Neural cell (in vitro differentiated cells): ENCODE data around the gene PXDN. TPM values are rescaled to one million over a fixed set of nuclear protein-coding genes. Genes with fewer than 3 reads are reported as not detected.

Experiments used
- H2AFZ ChIP-seq: fragments of 200-600, 300-800 bp; sonication (generic), shearing (Covaris generic); 2 replicates; pipeline ENCODE4 v1.6.0; 2014; ENCODE audit warnings: low read depth, mild to moderate bottlenecking, antibody characterized with exemption, low read length, moderate library complexity
- H3F3A ChIP-seq: fragments of 200-600 bp; shearing (Covaris generic); 2 replicates; pipeline ENCODE4 v1.6.1; 2016; ENCODE audit warnings: mild to moderate bottlenecking, moderate library complexity, mixed read lengths, antibody characterized with exemption, low read length; ENCODE audit not compliant: insufficient read depth, poor library complexity, severe bottlenecking
- H3K27ac ChIP-seq: fragments of 200-600, 300-800 bp; sonication (generic), shearing (Covaris generic); 2 replicates; pipeline ENCODE4 v1.5.1; 2014; ENCODE audit warnings: mild to moderate bottlenecking, low read length, moderate library complexity
- H3K27me3 ChIP-seq: fragments of 300-800, 200-600 bp; sonication (generic), shearing (Covaris generic); 2 replicates; pipeline ENCODE4 v1.6.0; 2014; ENCODE audit warnings: mild to moderate bottlenecking, low read depth, low read length, moderate library complexity; ENCODE audit not compliant: insufficient read depth
- H3K36me3 ChIP-seq: fragments of 300-800, 200-600 bp; sonication (generic), shearing (Covaris generic); 2 replicates; pipeline ENCODE4 v1.5.1; 2014; ENCODE audit warnings: mild to moderate bottlenecking, antibody characterized with exemption, low read length, moderate library complexity; ENCODE audit not compliant: insufficient read depth
- H3K4me2 ChIP-seq: fragments of 300-800, 200-600 bp; sonication (generic), shearing (Covaris generic); 2 replicates; pipeline ENCODE4 v1.6.0; 2014; ENCODE audit warnings: mild to moderate bottlenecking, low read length
- H3K4me3 ChIP-seq: fragments of 300-800, 200-600 bp; sonication (generic), shearing (Covaris generic); 2 replicates; pipeline ENCODE4 v1.5.1; 2014; ENCODE audit warnings: mild to moderate bottlenecking, low read length, moderate library complexity
- H3K79me2 ChIP-seq: fragments of 200-600 bp; shearing (Covaris generic); replicated peaks from 2 replicates; pipeline ENCODE4 v1.6.0; 2014; ENCODE audit warnings: mild to moderate bottlenecking, low read length, moderate library complexity; ENCODE audit not compliant: insufficient read depth
- H3K9ac ChIP-seq: fragments of 300-800, 200-600 bp; sonication (generic), shearing (Covaris generic); 2 replicates; pipeline ENCODE4 v1.6.1; 2016; ENCODE audit warnings: mild to moderate bottlenecking, low read length, mixed read lengths
- H3K9me2 ChIP-seq: fragments of 200-600 bp; shearing (Covaris generic); 2 replicates; pipeline ENCODE4 v1.6.1; 2016; ENCODE audit warnings: mild to moderate bottlenecking, low read length, mixed read lengths; ENCODE audit not compliant: insufficient read depth
- H3K9me3 ChIP-seq: fragments of 200-600, 300-800 bp; sonication (generic), shearing (Covaris generic); 2 replicates; pipeline ENCODE4 v1.6.1; 2016; ENCODE audit warnings: mild to moderate bottlenecking, mixed run types, low read length, moderate library complexity, mixed read lengths
- H4K20me1 ChIP-seq: fragments of 200-600 bp; shearing (Covaris generic); 2 replicates; pipeline ENCODE4 v1.6.1; 2016; ENCODE audit warnings: mild to moderate bottlenecking, mixed run types; ENCODE audit not compliant: insufficient read depth
- CTCF ChIP-seq: fragments of 450-650 bp; IDR thresholded peaks from 2 replicates; pipeline ENCODE4 v1.5.1; 2014; ENCODE audit warnings: antibody characterized with exemption, mild to moderate bottlenecking, moderate library complexity; ENCODE audit not compliant: poor library complexity, severe bottlenecking
- EP300 ChIP-seq: fragments of 450-650 bp; conservative IDR thresholded peaks from 2 replicates; pipeline ENCODE4 v1.6.1; 2014; ENCODE audit warnings: antibody characterized with exemption, mild to moderate bottlenecking, moderate library complexity; ENCODE audit not compliant: poor library complexity, severe bottlenecking
- EZH2 ChIP-seq: fragments of 200-600, 300-800 bp; shearing (Covaris generic), sonication (generic); IDR thresholded peaks from 2 replicates; pipeline ENCODE4 v1.6.1; 2014; ENCODE audit warnings: antibody characterized with exemption, low read length, borderline replicate concordance, mild to moderate bottlenecking; ENCODE audit not compliant: insufficient read depth, poor library complexity, severe bottlenecking
- MXI1 ChIP-seq: fragments of 450-650 bp; conservative IDR thresholded peaks from 2 replicates; pipeline ENCODE4 v1.6.1; 2014; ENCODE audit warnings: antibody characterized with exemption, mild to moderate bottlenecking; ENCODE audit not compliant: poor library complexity, severe bottlenecking
- POLR2AphosphoS5 ChIP-seq: IDR thresholded peaks from 2 replicates; pipeline ENCODE4 v1.6.1; 2012
- RAD21 ChIP-seq: fragments of 450-650 bp; conservative IDR thresholded peaks from 2 replicates; pipeline ENCODE4 v1.6.1; 2014; ENCODE audit warnings: antibody characterized with exemption, mild to moderate bottlenecking, moderate library complexity
- SMC3 ChIP-seq: fragments of 450-650 bp; conservative IDR thresholded peaks from 2 replicates; pipeline ENCODE4 v1.6.1; 2014; ENCODE audit warnings: antibody characterized with exemption, mild to moderate bottlenecking, moderate library complexity; ENCODE audit not compliant: poor library complexity
- TAF1 ChIP-seq: IDR thresholded peaks from 2 replicates; pipeline ENCODE4 v1.6.1; 2012; ENCODE audit warnings: low read depth
- polyA plus RNA-seq: library from polyadenylated mRNA; depleted of rRNA; stranded (reverse); fragments of >200 nt; gene quantifications from 2 replicates; pipeline ENCODE4 v1.2.3, GENCODE V29; 2014
- TF ChIP-seq, protein P1 (sequence below): IDR thresholded peaks from 2 replicates; pipeline ENCODE4 v1.6.1; 2012; ENCODE audit warnings: borderline replicate concordance

Gene PXDN
- polyA plus RNA-seq, 1 donor from 2014 or later: 181 TPM

- Histone ChIP-seq H3K4me3 (no peak overlapping the region), H3K27ac (no peak overlapping the region), H3K79me2 (peaks cover 2% of the 10 kb centered on the region), H3F3A (no peaks in the 10 kb centered on the region), H3K36me3 (no peaks in the 10 kb centered on the region), H3K9me2 (no peaks in the 10 kb centered on the region), H2AFZ (no peak overlapping the region), H3K4me2 (no peak overlapping the region), H4K20me1 (no peaks in the 10 kb centered on the region), H3K9ac (no peak overlapping the region), H3K9me3 (no peaks in the 10 kb centered on the region), H3K27me3 (no peaks in the 10 kb centered on the region)
- TF ChIP-seq POLR2AphosphoS5 (no peak), MXI1 (no peak), RAD21 (no peak), CTCF (no peak)
Measured at GRCh38 chr2:1704631-1705556, 39.4 kb downstream of the PXDN start.

GRCh38 chr2:1702186-1702565 lies 42.1 kb downstream of the PXDN start:
- peaks cover 7% of the 10 kb centered on the region for H3K79me2 ChIP-seq
- H3K4me2 ChIP-seq: no peak overlapping the region
- H3K36me3 ChIP-seq: no peaks in the 10 kb centered on the region
- H3K4me3 ChIP-seq: no peak overlapping the region
- H3K9me3 ChIP-seq: no peaks in the 10 kb centered on the region
- H3K9me2 ChIP-seq: no peaks in the 10 kb centered on the region
- no peaks in the 10 kb centered on the region for H3K27me3 ChIP-seq
- H3K9ac ChIP-seq: no peak overlapping the region
- H2AFZ ChIP-seq: no peak overlapping the region
- TF ChIP-seq MXI1: no peak
- TF ChIP-seq POLR2AphosphoS5: no peak
- TF ChIP-seq, protein P1, sequence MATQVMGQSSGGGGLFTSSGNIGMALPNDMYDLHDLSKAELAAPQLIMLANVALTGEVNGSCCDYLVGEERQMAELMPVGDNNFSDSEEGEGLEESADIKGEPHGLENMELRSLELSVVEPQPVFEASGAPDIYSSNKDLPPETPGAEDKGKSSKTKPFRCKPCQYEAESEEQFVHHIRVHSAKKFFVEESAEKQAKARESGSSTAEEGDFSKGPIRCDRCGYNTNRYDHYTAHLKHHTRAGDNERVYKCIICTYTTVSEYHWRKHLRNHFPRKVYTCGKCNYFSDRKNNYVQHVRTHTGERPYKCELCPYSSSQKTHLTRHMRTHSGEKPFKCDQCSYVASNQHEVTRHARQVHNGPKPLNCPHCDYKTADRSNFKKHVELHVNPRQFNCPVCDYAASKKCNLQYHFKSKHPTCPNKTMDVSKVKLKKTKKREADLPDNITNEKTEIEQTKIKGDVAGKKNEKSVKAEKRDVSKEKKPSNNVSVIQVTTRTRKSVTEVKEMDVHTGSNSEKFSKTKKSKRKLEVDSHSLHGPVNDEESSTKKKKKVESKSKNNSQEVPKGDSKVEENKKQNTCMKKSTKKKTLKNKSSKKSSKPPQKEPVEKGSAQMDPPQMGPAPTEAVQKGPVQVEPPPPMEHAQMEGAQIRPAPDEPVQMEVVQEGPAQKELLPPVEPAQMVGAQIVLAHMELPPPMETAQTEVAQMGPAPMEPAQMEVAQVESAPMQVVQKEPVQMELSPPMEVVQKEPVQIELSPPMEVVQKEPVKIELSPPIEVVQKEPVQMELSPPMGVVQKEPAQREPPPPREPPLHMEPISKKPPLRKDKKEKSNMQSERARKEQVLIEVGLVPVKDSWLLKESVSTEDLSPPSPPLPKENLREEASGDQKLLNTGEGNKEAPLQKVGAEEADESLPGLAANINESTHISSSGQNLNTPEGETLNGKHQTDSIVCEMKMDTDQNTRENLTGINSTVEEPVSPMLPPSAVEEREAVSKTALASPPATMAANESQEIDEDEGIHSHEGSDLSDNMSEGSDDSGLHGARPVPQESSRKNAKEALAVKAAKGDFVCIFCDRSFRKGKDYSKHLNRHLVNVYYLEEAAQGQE: no peak
- H4K20me1 ChIP-seq: no peaks in the 10 kb centered on the region
- no peaks in the 10 kb centered on the region for H3F3A ChIP-seq
- H3K27ac ChIP-seq: no peak overlapping the region

- Histone ChIP-seq H3K79me2 (peaks cover 12% of the 10 kb centered on the region), H2AFZ (no peak overlapping the region), H3F3A (no peaks in the 10 kb centered on the region), H4K20me1 (no peaks in the 10 kb centered on the region), H3K27ac (no peak overlapping the region), H3K36me3 (no peaks in the 10 kb centered on the region), H3K9ac (no peak overlapping the region), H3K4me3 (no peak overlapping the region), H3K9me3 (no peaks in the 10 kb centered on the region), H3K27me3 (no peaks in the 10 kb centered on the region), H3K9me2 (no peaks in the 10 kb centered on the region), H3K4me2 (no peak overlapping the region)
- TF ChIP-seq EP300 (no peak), SMC3 (no peak), EZH2 (no peak), MXI1 (no peak), TAF1 (no peak), CTCF (no peak), POLR2AphosphoS5 (no peak), RAD21 (no peak)
Measured at GRCh38 chr2:1701556-1702185, 42.6 kb downstream of the PXDN start.
